Neutrophil (primary cell): ENCODE measurements around the gene PPP1R2.

Source experiments
- H3K27ac ChIP-seq: fragments of 200-600 bp; sonication (generic); 2 replicates; pipeline ENCODE4 v1.5.1; 2016; ENCODE audit warnings: mild to moderate bottlenecking, moderate library complexity
- H3K27me3 ChIP-seq: fragments of 200-600 bp; sonication (generic); 2 replicates; pipeline ENCODE4 v1.6.0; 2016; ENCODE audit warnings: mild to moderate bottlenecking
- H3K36me3 ChIP-seq: fragments of 200-600 bp; sonication (generic); 2 replicates; pipeline ENCODE4 v1.5.1; 2017
- H3K4me1 ChIP-seq, 2 experiments: fragments of 200-600 bp in 1 of 2; sonication (generic) in 1 of 2; 1 replicate in 1 of 2; 2 replicates in 1 of 2; pipeline versions ENCODE4 v1.5.1 to v1.6.1; 2013 to 2016; ENCODE audit warnings: low read depth in 1 of 2, low read length in 1 of 2, mild to moderate bottlenecking in 1 of 2, moderate library complexity in 1 of 2; ENCODE audit not compliant: control insufficient read depth in 1 of 2, insufficient read depth in 1 of 2
- H3K4me3 ChIP-seq, 2 experiments: fragments of 200-600 bp in 1 of 2; sonication (generic) in 1 of 2; 1 replicate in 1 of 2; 2 replicates in 1 of 2; pipeline ENCODE4 v1.5.1; 2013 to 2016; ENCODE audit warnings: low read depth in 1 of 2, low read length in 1 of 2, mild to moderate bottlenecking in 1 of 2, moderate library complexity in 1 of 2
- H3K9me3 ChIP-seq: fragments of 200-600 bp; sonication (generic); 2 replicates; pipeline ENCODE4 v1.5.1; 2016
- CTCF ChIP-seq: fragments of 200-600 bp; sonication (generic); IDR thresholded peaks from 2 replicates; pipeline ENCODE4 v1.5.1; 2016; ENCODE audit warnings: antibody characterized with exemption

Gene PPP1R2

GRCh38 chr3:195563317-195563716 lies 20.2 kb upstream of the PPP1R2 start:
- H3K4me1 ChIP-seq = no peaks in the 10 kb centered on the region
- H3K4me3 ChIP-seq = no peak overlapping the region
- H3K36me3 ChIP-seq = no peaks in the 10 kb centered on the region
- no peaks in the 10 kb centered on the region for H3K9me3 ChIP-seq
- peaks cover 44% of the 10 kb centered on the region for H3K27me3 ChIP-seq
- no peak overlapping the region for H3K27ac ChIP-seq
- TF ChIP-seq CTCF = no peak

- Histone ChIP-seq H3K4me3 (no peak overlapping the region), H3K9me3 (no peaks in the 10 kb centered on the region), H3K27ac (no peak overlapping the region), H3K27me3 (peaks cover 36% of the 10 kb centered on the region), H3K36me3 (no peaks in the 10 kb centered on the region), H3K4me1 (no peaks in the 10 kb centered on the region)
- TF ChIP-seq CTCF = no peak
Observed at GRCh38 chr3:195559723-195560409, 16.7 kb upstream of the PPP1R2 start.

- Histone ChIP-seq H3K36me3 (no peaks in the 10 kb centered on the region), H3K27ac (no peak overlapping the region), H3K4me1 (no peaks in the 10 kb centered on the region), H3K4me3 (no peak overlapping the region), H3K9me3 (no peaks in the 10 kb centered on the region), H3K27me3 (peaks cover 38% of the 10 kb centered on the region)
- no peak for TF ChIP-seq CTCF
Observed at GRCh38 chr3:195558602-195559001, 15.5 kb upstream of the PPP1R2 start.

GRCh38 chr3:195557322-195557721 lies 14.2 kb upstream of the PPP1R2 start:
- Histone ChIP-seq H3K4me3 (no peak overlapping the region), H3K4me1 (no peaks in the 10 kb centered on the region), H3K36me3 (no peaks in the 10 kb centered on the region), H3K27me3 (peaks cover 33% of the 10 kb centered on the region), H3K9me3 (no peaks in the 10 kb centered on the region), H3K27ac (no peak overlapping the region)
- no peak for TF ChIP-seq CTCF

GRCh38 chr3:195556390-195556789 lies 13.3 kb upstream of the PPP1R2 start:
- no peaks in the 10 kb centered on the region for H3K4me1 ChIP-seq
- peaks cover 33% of the 10 kb centered on the region for H3K27me3 ChIP-seq
- no peaks in the 10 kb centered on the region for H3K9me3 ChIP-seq
- H3K27ac ChIP-seq = no peak overlapping the region
- TF ChIP-seq CTCF = no peak
- H3K36me3 ChIP-seq = no peaks in the 10 kb centered on the region
- H3K4me3 ChIP-seq = no peak overlapping the region
